PC-3 (cell line): ENCODE measurements around the gene ERGIC3.

ENCODE experiments used
- EZH2 ChIP-seq: fragments of 300-600 bp; sonication (generic); IDR thresholded peaks from one replicate; pipeline ENCODE4 v1.6.1; 2017; ENCODE audit warnings: antibody characterized with exemption, mild to moderate bottlenecking, low read length; ENCODE audit not compliant: unreplicated experiment
- TF ChIP-seq, protein P1 (sequence below): fragments of 300-600 bp; sonication (generic); conservative IDR thresholded peaks from 2 replicates; pipeline ENCODE4 v1.5.1; 2017; ENCODE audit warnings: antibody characterized with exemption, low read depth, mild to moderate bottlenecking, low read length

- TF ChIP-seq, protein P1, sequence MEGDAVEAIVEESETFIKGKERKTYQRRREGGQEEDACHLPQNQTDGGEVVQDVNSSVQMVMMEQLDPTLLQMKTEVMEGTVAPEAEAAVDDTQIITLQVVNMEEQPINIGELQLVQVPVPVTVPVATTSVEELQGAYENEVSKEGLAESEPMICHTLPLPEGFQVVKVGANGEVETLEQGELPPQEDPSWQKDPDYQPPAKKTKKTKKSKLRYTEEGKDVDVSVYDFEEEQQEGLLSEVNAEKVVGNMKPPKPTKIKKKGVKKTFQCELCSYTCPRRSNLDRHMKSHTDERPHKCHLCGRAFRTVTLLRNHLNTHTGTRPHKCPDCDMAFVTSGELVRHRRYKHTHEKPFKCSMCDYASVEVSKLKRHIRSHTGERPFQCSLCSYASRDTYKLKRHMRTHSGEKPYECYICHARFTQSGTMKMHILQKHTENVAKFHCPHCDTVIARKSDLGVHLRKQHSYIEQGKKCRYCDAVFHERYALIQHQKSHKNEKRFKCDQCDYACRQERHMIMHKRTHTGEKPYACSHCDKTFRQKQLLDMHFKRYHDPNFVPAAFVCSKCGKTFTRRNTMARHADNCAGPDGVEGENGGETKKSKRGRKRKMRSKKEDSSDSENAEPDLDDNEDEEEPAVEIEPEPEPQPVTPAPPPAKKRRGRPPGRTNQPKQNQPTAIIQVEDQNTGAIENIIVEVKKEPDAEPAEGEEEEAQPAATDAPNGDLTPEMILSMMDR = no peak
- no peak for TF ChIP-seq EZH2
Observed at GRCh38 chr20:35564905-35565304, 23.0 kb downstream of the ERGIC3 start.
